COLO668 (cell line): ENCODE data around the gene MAN1C1.
"Not testable (repeated sequence)": the region's sequence is repeated elsewhere in the genome, so short reads cannot be mapped to it uniquely, and the experiment has no call there.

Source experiments
- DNase-seq: peaks from one replicate; lab custom pipeline; 2025; ENCODE audit not compliant: unreplicated experiment; lab: John Stamatoyannopoulos, UW

MAN1C1 gene

DNA sequence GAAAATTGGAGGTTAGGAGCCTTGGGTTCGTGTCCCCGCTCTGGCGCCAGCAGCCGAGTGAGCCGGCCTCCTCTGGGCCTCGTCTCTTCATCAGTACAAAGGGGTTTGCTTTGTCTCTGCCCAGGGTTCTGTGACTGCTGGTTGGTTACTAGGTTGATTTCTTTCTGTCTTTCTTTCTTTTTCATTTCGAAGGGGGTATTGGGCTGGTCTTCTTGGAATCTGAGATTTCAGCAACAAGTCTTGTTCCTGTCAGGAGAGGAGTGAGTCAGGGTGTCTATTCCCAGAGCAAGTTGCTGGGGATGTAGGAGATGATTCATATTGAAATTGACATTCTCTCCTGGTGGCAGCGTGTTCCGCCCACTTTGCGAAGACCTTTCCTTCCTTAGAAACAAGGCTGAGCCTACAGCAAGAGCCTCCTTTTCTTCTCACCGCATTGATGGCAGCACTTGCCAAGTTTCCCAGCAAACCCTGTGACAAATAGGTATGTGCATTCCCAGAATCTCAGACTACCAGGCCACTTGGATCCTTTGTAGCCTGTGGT, 79.2 kb downstream of the MAN1C1 start:
- no peak for DNase-seq

DNA sequence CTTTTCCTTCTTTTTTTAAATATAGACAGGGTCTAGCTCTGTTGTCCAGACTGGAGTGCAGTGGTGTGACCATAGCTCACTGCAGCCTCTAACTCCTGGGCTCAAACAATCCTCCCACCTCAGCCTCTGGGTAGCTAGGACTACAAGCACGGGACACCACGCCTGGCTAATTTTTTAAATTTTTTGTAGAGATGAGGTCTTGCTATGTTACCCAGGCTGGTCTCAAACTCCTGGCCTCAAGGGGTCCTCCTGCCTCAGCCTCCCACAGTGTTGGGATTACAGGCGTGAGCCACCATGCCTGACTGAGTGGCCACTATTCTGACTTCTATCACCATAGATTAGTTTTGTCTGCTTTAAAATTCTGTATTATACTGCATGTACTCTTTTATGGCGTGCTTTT, 80.1 kb downstream of the MAN1C1 start:
- DNase-seq: not testable (repeated sequence)

- no peak for DNase-seq
Observed at GRCh38 chr1:25697435-25698217, 81.0 kb downstream of the MAN1C1 start.

- no peak for DNase-seq
Observed at GRCh38 chr1:25698252-25698651, 81.7 kb downstream of the MAN1C1 start.

- not testable (repeated sequence) for DNase-seq
Observed at GRCh38 chr1:25699059-25699458, 82.5 kb downstream of the MAN1C1 start.

- no peak for DNase-seq
Observed at GRCh38 chr1:25699500-25700143, 83.0 kb downstream of the MAN1C1 start.

GRCh38 chr1:25700144-25700523, 83.5 kb downstream of the MAN1C1 start:
- DNase-seq: no peak

- DNase-seq: no peak
Observed at GRCh38 chr1:25700626-25701025, 84.0 kb downstream of the MAN1C1 start.

GRCh38 chr1:25701030-25701785, 84.6 kb downstream of the MAN1C1 start:
- no peak for DNase-seq

GRCh38 chr1:25702101-25702775, 85.6 kb downstream of the MAN1C1 start:
- no peak for DNase-seq

DNA sequence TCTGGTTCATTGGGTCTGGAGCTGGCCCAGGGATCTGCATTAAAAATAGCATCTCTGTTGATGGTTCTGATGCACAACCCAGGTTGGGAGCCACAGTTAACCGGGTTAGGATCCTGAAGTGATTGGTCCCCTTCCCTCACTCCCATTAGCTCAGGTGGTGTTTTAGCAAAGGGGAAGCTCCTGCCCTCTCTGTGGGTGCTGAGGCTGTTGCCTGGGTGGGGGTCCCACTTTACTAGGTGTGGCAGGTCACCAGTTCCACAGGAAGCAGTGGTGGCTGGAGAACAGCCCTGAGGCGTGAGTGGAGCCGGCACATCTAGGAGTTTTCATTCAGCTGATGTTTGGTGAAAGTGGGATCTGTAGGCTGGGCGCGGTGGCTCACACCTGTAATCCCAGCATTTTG, 86.5 kb downstream of the MAN1C1 start:
- DNase-seq: no peak

DNA sequence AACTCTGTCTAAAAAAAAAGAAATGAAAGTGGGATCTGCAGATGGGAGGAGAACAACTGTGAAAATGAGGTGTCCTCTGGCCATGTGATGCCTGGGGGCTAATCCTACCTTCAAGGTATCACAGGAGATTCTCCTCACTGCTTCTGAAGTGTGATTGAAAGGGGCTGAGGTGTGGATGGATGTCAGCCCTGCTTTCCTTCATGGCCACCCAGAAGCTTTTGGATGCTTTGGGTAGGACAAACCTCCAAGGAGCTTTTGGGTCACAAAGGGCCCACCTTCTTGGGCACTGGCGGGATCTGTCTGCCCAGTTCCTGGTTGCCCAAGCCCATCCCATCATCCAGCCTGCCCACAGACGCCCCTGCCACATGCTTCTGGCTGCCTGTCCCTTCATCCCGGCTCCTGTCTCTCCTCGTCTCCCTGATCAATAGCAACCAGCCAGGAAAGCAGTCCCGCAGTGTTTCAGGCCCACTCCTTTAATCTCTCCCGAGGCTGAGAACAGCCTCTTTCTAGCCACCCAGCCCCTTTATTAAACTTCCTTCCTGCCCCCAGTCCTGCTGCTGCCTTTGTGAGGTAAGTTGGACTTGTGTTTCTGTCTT, 87.2 kb downstream of the MAN1C1 start:
- DNase-seq: no peak

- DNase-seq: no peak
Observed at GRCh38 chr1:25704267-25704691, 87.7 kb downstream of the MAN1C1 start.

DNA sequence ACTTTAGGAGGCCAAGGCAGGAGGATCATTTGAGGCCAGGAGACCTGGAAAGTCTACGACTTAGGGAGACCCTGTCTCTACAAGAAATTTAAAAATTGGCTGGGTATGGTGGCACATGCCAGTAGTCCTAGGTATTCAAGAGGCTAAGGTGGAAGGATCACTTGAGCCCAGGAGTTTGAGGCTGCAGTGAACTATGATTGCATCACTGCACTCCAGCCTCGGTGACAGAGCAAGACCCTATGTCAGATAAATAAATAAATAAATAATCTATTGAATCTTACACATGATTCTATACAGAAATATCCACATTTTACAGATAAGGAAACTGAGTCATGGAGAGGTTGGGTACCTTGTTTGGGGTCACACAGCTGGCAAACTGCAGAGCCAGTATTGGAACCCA, 89.1 kb downstream of the MAN1C1 start:
- DNase-seq: no peak

- no peak for DNase-seq
Observed at GRCh38 chr1:25706146-25707089, 89.8 kb downstream of the MAN1C1 start.

GRCh38 chr1:25707280-25708016, 90.9 kb downstream of the MAN1C1 start:
- no peak for DNase-seq

DNA sequence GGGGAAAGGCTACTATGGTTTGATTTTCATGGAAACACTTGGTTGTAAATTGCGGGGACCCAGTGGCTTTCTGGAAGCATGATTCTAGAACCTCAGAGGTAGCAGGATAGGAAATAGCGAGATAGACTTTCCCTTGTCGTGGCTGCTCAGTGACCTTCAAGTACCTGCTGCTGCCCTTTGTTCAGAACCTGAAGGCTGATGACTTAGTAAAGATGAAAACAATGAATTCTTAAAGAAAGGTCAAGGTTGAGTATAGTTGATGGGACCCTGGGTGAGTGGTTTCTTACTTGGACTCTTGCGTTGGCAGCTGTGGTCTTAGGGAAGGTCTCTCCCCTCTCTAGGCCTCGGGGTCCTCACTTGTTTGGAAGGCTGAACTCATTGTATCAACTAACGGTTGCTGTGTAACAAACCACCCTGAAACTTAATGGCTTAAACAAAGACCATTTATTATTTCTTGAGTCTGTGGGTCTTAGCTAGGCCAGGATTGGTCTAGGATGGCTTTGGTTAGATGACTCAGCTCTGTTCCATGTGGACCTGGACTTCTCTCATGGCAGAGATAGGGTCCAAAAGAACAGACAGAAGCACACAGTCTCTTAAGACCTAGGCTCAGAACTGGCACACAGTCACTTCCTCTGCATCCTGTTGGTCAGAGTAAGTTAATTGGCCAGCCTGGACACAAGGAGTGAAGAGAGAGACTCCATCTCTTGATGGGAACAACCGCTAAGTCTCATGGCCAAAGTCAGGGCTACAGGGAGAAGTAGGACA, 94.2 kb downstream of the MAN1C1 start:
- no peak for DNase-seq
